HG02884 (cell line): ENCODE measurements around the gene MAF.

Source experiments
- ATAC-seq: cut with Tn5 transposase; IDR thresholded peaks from one replicate; pipeline ENCODE4 v1.9.1; 2021; ENCODE audit warnings: mild to moderate bottlenecking, moderate library complexity; ENCODE audit not compliant: unreplicated experiment

MAF gene

GRCh38 chr16:79547085-79547484, 53.5 kb downstream of the MAF start:
- ATAC-seq, result no peak
